DOHH2 (cell line): ENCODE measurements around the gene CYSRT1.

Experiments
- H3F3A ChIP-seq: fragments of 200-600 bp; sonication (generic), shearing (Covaris generic); 2 replicates; pipeline ENCODE4 v1.6.0; 2016; ENCODE audit warnings: antibody characterized with exemption, mild to moderate bottlenecking; ENCODE audit not compliant: control insufficient read depth, insufficient read depth
- H3K27ac ChIP-seq: fragments of 200-600 bp; sonication (generic); 2 replicates; pipeline ENCODE4 v1.5.1; 2014; ENCODE audit warnings: low read depth, mild to moderate bottlenecking, low read length, moderate library complexity
- H3K27me3 ChIP-seq: fragments of 200-600 bp; sonication (generic); 2 replicates; pipeline ENCODE4 v1.6.1; 2014; ENCODE audit warnings: mild to moderate bottlenecking, low read length, mixed read lengths; ENCODE audit not compliant: control insufficient read depth
- H3K36me3 ChIP-seq: fragments of 200-600 bp; sonication (generic); 2 replicates; pipeline ENCODE4 v1.6.1; 2014; ENCODE audit warnings: mild to moderate bottlenecking, low read length, moderate library complexity, mixed read lengths; ENCODE audit not compliant: control insufficient read depth
- H3K4me1 ChIP-seq: fragments of 200-600 bp; sonication (generic); 2 replicates; pipeline ENCODE4 v1.6.1; 2014; ENCODE audit warnings: mild to moderate bottlenecking, low read length, mixed read lengths; ENCODE audit not compliant: control insufficient read depth
- H3K4me2 ChIP-seq: fragments of 200-600 bp; sonication (generic); 2 replicates; pipeline ENCODE4 v1.6.0; 2014; ENCODE audit warnings: mild to moderate bottlenecking, low read length, moderate library complexity
- H3K4me3 ChIP-seq: fragments of 200-600 bp; sonication (generic); 2 replicates; pipeline ENCODE4 v1.5.1; 2014; ENCODE audit warnings: mild to moderate bottlenecking, low read length, mixed read lengths
- H3K79me2 ChIP-seq: fragments of 200-600 bp; sonication (generic); 2 replicates; pipeline ENCODE4 v1.6.1; 2014; ENCODE audit warnings: mild to moderate bottlenecking, low read length, mixed read lengths; ENCODE audit not compliant: control insufficient read depth
- H3K9me2 ChIP-seq: fragments of 200-600 bp; sonication (generic); replicated peaks from 2 replicates; pipeline ENCODE4 v1.6.1; 2014; ENCODE audit warnings: mild to moderate bottlenecking, low read length, mixed read lengths; ENCODE audit not compliant: control insufficient read depth
- H3K9me3 ChIP-seq: fragments of 200-600 bp; sonication (generic); 2 replicates; pipeline ENCODE4 v1.6.1; 2014; ENCODE audit warnings: antibody characterized with exemption, low read length, mixed read lengths; ENCODE audit not compliant: control insufficient read depth, insufficient read depth
- H4K20me1 ChIP-seq: fragments of 200-600 bp; sonication (generic); 2 replicates; pipeline ENCODE4 v1.6.0; 2014; ENCODE audit warnings: low read depth, mild to moderate bottlenecking, antibody characterized with exemption, low read length, moderate library complexity; ENCODE audit not compliant: control insufficient read depth, insufficient read depth
- EZH2phosphoT487 ChIP-seq: fragments of 200-600 bp; sonication (generic); IDR thresholded peaks from 2 replicates; pipeline ENCODE4 v1.6.1; 2017; ENCODE audit warnings: borderline replicate concordance, mild to moderate bottlenecking, antibody characterized with exemption, low read length, moderate library complexity, mixed read lengths
- TF ChIP-seq, protein P1 (sequence below): fragments of 200-600 bp; sonication (generic); IDR thresholded peaks from one replicate; pipeline ENCODE4 v1.5.1; 2014; ENCODE audit warnings: antibody characterized with exemption, mild to moderate bottlenecking, low read depth, low read length; ENCODE audit not compliant: poor library complexity, severe bottlenecking

The CYSRT1 gene

DNA sequence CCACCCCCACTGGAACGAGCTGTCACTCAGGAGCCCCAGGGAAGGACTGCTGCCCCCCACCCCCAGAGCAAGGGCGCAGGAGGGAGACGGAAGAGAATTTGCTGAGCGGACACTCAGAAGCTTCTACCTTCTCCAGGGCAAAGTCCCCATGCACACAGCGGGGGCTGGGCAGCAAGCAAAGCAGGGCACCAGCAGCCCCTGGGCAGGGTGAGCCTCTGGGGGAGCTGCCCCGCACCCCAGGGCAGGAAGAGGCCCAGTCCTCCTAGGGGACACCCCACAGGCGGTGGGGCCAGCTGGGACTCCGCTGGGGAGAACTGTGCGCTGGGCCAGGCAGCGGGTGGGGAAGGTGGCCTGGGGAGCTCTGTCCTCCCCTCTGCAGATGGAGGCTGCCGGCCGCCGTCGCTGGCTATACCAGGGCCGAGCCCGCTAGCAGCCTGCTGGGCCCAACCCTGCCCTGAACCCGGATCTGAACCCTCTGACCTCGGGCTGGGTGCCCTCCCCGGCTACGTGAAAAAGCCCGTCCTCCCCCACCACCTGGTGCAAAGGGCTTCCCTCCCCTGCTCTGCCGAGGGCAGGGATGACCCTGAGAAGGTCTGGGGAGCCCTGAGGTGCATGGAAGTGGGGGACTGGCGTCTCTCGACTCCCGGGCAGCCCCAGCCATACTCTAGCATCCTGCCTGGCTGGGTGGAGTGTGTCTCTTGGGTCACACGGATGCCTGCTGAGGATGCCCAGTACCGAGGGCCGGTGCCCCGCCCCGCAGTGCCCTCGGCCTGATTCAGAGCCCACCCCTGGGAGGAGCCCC, 5.1 kb downstream of the CYSRT1 start:
- Histone ChIP-seq H3F3A (no peaks in the 10 kb centered on the region), H3K4me2 (no peak overlapping the region), H3K27me3 (peaks cover 13% of the 10 kb centered on the region), H3K36me3 (no peaks in the 10 kb centered on the region), H3K4me1 (peaks cover 23% of the 10 kb centered on the region), H3K4me3 (no peak overlapping the region), H4K20me1 (no peaks in the 10 kb centered on the region), H3K9me3 (no peaks in the 10 kb centered on the region), H3K79me2 (no peaks in the 10 kb centered on the region), H3K27ac (no peak overlapping the region), H3K9me2 (no peaks in the 10 kb centered on the region)
- TF ChIP-seq EZH2phosphoT487: no peak
- TF ChIP-seq, protein P1, sequence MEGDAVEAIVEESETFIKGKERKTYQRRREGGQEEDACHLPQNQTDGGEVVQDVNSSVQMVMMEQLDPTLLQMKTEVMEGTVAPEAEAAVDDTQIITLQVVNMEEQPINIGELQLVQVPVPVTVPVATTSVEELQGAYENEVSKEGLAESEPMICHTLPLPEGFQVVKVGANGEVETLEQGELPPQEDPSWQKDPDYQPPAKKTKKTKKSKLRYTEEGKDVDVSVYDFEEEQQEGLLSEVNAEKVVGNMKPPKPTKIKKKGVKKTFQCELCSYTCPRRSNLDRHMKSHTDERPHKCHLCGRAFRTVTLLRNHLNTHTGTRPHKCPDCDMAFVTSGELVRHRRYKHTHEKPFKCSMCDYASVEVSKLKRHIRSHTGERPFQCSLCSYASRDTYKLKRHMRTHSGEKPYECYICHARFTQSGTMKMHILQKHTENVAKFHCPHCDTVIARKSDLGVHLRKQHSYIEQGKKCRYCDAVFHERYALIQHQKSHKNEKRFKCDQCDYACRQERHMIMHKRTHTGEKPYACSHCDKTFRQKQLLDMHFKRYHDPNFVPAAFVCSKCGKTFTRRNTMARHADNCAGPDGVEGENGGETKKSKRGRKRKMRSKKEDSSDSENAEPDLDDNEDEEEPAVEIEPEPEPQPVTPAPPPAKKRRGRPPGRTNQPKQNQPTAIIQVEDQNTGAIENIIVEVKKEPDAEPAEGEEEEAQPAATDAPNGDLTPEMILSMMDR: no peak

GRCh38 chr9:137230705-137231371, 5.9 kb downstream of the CYSRT1 start, which contains the start of gene SLC34A3:
Gene SLC34A3 (plus strand): TSS chr9:137230901. CDS start chr9:137231703, 802 bp downstream.
- H3K4me3 ChIP-seq: no peak within 1 kb of the TSS
- H3K27me3 ChIP-seq: peaks cover 13% of the 10 kb centered on the region
- H3K36me3 ChIP-seq: no peaks in the 10 kb centered on the region
- H3K27ac ChIP-seq: no peak within 1 kb of the TSS
- H3K9me2 ChIP-seq: no peaks in the 10 kb centered on the region
- no peaks in the 10 kb centered on the region for H3K9me3 ChIP-seq
- no peaks in the 10 kb centered on the region for H3K79me2 ChIP-seq
- no peak within 1 kb of the TSS for H3K4me2 ChIP-seq
- no peaks in the 10 kb centered on the region for H4K20me1 ChIP-seq
- H3K4me1 ChIP-seq: peaks cover 26% of the 10 kb centered on the region
- no peaks in the 10 kb centered on the region for H3F3A ChIP-seq
- TF ChIP-seq EZH2phosphoT487: no peak
- TF ChIP-seq, protein P1: no peak

DNA sequence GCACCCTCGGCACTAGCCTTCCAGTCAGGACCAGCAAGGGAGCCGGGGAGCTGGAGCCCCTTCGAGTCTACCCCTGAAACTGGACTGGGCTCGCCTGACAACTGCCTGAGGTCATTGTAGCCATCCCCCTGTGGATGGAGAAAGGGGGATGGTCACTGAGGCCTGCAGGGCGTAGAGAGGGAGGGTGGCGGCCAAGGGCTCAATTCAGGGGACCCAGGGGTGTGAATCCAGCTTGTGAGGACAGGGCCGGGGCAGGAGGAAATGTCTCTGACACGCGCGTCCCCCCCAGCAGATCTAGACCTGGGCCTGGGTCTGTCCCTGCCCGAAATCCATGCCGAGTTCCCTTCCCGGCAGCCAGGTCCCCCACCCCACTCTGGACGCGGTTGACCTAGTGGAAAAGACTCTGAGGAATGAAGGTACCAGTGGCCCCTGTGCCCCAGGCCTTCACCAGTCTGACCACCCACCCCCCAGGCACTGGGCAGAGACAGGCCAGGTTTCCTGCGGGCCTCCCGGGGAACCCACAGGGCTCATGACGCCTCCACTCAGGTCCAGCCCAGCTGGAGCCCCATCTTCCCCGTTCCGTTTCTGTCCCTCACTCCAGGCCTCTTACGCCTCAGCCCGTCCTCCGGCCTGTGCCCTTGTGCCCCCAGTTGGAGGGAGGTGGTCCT, 6.5 kb downstream of the CYSRT1 start:
- TF ChIP-seq, protein P1: no peak
- TF ChIP-seq EZH2phosphoT487: no peak
- no peaks in the 10 kb centered on the region for H4K20me1 ChIP-seq
- no peaks in the 10 kb centered on the region for H3K36me3 ChIP-seq
- peaks cover 33% of the 10 kb centered on the region for H3K4me1 ChIP-seq
- no peak overlapping the region for H3K27ac ChIP-seq
- no peaks in the 10 kb centered on the region for H3K9me2 ChIP-seq
- no peaks in the 10 kb centered on the region for H3F3A ChIP-seq
- H3K4me2 ChIP-seq: no peak overlapping the region
- H3K79me2 ChIP-seq: no peaks in the 10 kb centered on the region
- H3K9me3 ChIP-seq: no peaks in the 10 kb centered on the region
- H3K4me3 ChIP-seq: no peak overlapping the region
- peaks cover 13% of the 10 kb centered on the region for H3K27me3 ChIP-seq
